GOT3 (cell line): ENCODE data around the gene LGALS12.
"Not testable (repeated sequence)": the region's sequence is repeated elsewhere in the genome, so short reads cannot be mapped to it uniquely, and the experiment has no call there.

Source experiments
- DNase-seq: peaks from one replicate; lab custom pipeline; 2025; ENCODE audit warnings: mixed read lengths; lab: John Stamatoyannopoulos, UW

LGALS12 gene

DNA sequence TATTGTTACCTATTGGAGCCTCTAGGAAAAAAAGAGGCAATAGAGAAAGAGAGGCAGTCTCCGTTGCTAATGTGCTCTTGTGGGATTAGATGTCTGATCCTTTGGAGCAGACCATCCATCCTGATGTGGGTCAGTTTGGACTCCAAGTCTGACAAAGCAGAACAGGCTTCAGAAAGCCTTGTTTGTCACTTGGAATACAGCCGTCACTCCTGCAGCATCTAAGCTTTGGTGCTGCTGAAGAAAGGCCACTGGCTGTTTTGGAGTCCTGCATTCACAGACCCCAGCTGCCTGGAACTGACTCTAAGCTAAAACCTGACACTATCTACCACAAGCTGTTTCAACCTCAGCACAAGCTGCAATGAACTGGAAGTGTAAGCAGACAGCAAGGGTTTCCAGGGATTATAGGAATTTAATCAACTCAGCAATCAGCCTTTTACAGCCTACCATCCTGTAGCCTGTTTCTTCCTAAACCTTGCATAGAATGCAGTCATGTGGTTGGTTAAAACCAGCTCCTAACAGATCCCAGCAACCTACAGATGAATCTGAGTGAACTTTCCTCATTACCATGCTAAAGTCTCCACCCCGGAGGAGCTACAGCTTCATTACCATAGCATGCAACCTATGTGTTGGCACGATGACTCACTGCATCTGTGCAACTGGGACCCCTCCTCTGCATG lies 27.1 kb downstream of the LGALS12 start:
- DNase-seq: no peak

- no peak for DNase-seq
Measured at GRCh38 chr11:63534076-63534475, 28.2 kb downstream of the LGALS12 start.

- DNase-seq: no peak
Measured at GRCh38 chr11:63534895-63535461, 29.1 kb downstream of the LGALS12 start.

DNA sequence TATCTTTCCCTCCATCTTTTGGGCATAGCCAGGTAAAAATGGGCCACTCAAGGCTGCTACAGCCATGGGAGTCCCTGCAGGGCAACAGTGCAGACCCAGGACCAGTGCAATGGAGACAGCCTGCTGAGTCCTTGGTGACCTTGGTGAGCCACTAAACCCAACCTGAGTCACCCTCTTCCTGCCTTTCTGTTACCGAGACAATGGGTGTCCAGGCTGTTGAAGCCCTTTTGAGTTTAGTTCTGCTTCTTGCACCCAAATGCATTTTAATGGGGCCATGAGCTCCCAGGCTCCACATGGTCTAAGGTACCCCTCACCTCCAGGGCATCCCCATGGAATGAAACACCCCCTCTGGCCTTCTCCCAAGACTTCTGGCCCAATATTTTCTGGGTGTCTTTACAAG lies 29.9 kb downstream of the LGALS12 start:
- DNase-seq: no peak

DNA sequence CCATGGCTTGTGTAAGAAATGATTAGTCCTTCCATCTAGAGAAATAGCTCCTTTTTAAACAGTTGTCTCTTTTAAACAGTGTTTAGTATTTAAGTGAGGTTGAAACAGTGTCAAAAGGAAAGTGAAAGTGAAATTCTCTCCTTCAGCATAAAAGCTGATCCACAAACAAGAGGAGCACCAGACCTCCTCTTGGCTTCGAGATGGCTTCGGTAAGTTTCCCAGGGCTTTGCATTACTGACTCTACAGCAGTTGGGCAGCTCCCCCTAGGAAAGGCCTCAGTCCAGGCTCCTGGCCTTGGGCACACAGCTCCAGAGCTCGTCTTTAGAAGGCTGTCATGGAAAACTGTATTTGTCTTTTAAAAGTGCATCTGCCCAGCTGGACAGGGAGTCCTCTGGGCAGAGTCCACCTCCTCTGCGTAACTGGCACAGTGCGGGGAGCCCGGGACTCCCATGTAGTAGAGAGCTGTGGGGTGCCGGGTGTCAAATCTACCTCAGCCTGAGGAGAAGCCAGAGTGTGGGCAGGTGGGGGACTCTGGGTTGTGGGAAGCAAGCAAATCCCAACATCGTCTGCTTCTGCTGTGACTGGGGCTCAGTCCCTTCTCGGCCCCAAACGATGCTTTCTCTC lies 30.9 kb downstream of the LGALS12 start, which contains the start of gene PLAAT4:
Gene PLAAT4, plus strand, starts transcription at position 140 of the 624 bp plus-strand sequence. Its CDS starts 61 bp downstream, at position 201.
- no peak for DNase-seq

- DNase-seq: no peak
Measured at GRCh38 chr11:63537293-63538101, 31.6 kb downstream of the LGALS12 start.

DNA sequence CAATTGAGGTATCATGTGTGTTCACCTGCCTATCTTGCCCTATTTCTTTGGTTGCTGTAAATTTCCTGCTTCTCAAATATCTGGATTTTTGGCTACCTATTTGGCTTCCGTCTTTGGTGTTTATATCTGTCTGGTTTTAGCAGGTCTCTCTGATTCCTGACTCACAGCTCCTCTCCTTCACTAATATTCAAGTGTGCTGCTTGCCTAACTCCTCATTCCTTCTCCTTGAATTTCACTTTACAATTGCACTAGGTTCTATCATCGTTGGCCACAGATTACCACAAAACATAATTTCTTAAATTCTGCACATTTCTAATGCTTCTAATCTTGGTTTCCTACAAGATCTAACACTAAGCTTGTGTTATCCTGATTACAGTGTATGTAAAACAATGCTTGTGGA lies 36.6 kb downstream of the LGALS12 start:
- not testable (repeated sequence) for DNase-seq

DNA sequence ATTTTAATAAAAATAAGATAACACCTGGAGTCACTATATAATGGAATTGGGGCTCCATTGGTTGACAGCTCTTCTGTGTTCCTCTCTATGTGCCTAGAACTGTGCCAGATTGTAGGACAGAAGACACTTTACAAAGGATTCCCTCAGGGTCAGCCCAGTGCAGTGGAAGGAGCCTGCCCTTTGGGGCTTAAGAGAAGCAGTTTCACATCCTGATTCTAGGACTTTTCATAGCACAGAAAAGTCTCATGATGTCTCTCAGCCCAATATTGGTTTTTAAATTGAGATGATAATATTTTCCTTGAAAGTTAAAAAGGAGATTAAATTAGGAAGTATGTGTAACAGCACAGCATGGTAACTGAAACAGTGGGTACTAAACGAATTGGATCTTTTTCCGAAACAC lies 37.8 kb downstream of the LGALS12 start:
- DNase-seq: no peak

GRCh38 chr11:63547061-63547460 lies 41.2 kb downstream of the LGALS12 start:
- DNase-seq: no peak

- DNase-seq: no peak
Measured at GRCh38 chr11:63548178-63548577, 42.3 kb downstream of the LGALS12 start.

DNA sequence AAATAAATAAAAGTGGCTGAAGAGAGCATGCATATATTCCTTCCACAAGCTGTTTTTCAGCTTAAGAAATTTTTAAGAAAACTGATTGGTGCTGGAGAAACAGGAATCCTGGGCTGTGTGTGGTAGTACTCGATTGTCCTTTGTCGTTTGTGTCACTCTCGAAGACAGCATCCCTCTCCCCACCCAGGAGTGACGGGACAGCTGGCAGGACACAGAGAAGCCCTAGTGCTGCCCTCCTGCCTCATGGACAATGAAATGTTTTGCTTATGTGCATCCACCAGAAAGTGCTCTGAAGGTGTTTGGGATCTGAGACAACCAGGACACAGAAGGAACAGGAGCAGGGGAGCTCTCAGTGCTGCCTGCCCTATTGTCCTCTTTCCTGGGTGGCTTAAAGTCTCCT lies 43.5 kb downstream of the LGALS12 start:
- DNase-seq: no peak

DNA sequence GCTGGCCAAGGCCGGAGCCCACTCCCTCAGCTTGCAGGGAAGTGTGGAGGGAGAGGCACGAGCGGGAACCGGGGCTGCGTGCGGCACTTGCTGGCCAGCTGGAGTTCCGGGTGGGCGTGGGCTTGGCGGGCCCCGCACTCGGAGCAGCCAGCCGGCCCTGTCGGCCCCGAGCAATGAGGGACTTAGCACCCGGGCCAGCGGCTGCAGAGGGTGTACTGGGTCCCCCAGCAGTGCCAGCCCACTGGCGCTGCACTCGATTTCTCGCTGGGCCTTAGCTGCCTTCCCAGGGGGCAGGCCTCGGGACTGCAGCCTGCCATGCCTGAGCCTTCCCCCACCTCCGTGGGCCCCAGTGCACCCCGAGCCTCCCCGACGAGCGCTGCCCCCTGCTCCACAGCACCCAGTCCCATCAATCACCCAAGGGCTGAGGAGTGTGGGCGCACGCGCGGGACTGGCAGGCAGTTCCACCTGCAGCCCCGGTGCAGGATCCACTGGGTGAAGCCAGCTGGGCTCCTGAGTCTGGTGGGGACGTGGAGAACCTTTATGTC lies 44.3 kb downstream of the LGALS12 start:
- DNase-seq: not testable (repeated sequence)

- no peak for DNase-seq
Measured at GRCh38 chr11:63551091-63551888, 45.4 kb downstream of the LGALS12 start.

- DNase-seq: no peak
Measured at GRCh38 chr11:63551889-63552266, 46.0 kb downstream of the LGALS12 start.

DNA sequence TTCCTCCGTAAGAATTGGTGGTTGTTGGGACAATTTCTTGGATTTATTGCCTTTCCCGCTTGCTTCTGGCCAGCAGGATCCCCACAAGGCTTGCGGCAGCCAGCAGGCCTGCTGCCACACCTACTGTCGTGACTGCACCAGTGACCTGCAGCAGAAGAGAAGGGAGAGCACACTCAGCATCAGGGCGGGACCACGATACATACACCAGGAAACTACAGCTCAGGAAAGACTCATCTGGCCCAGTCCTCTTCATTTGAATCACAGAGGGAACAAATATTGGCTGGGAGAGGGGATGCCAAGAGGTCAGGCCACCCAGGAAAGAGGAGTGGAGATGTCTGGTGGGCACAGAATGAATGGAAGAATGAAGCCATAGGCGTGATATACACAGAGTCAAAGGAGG lies 47.0 kb downstream of the LGALS12 start:
- no peak for DNase-seq

DNA sequence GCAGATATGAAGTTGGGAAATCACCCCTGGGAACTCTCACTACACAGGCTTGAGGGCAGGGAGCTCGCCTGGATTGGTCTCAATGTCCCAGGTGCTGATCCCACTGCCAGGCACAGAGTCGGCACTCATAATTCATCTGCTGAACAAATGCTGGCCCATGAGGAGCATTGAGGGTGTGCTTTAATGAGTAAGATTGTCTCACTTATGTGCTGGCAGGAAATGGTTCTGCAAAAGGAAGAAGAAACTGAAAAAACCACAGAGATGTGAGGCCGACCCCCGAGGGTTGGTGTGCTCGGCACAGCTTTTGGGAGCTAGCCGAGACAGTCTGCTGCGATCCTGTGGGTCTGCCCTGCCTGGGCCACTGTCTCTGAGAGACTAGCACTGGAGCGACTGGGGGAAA lies 47.9 kb downstream of the LGALS12 start:
- no peak for DNase-seq

GRCh38 chr11:63554877-63555223 lies 49.0 kb downstream of the LGALS12 start:
- no peak for DNase-seq

DNA sequence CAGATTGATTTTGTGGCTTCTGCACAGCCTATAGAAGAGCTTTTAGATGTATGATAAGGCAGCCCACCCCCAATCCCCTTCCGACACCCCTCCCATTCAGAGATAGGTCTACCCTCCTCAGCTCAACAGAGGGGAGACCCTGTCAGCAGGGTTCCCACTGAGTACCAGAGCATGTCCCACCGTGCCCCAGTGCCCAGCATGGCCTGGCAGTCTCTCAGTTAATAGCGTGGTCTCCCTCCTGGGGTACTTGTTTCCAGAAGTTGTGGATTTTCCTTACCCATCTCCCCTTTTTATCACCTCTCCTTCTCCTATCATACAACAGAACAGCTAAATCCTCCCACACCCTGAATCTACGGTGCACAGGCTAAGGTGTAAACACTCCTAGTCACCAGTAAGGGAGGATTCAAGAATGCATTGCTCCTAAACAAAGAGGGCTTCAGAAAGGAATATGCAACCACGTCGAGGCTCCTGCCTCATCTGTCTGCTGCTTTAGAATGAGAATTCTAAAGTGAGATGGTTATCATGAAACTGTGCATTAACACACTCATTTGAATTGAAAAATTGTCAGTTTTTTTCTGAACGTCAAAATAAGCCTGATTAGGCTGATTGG lies 50.6 kb downstream of the LGALS12 start:
- DNase-seq: no peak

- no peak for DNase-seq
Measured at GRCh38 chr11:63557570-63557969, 51.7 kb downstream of the LGALS12 start.

- no peak for DNase-seq
Measured at GRCh38 chr11:63558459-63559157, 52.7 kb downstream of the LGALS12 start.
